H9 (cell line): Measurements from ENCODE around the gene FHOD1. TPM values are rescaled to one million over a fixed set of nuclear protein-coding genes. Genes with fewer than 3 reads are reported as not detected.
A peak's percentile ranks its signal among the peaks of the same experiment; 100 is the strongest.

ENCODE experiments used
- DNase-seq: peaks from one replicate; pipeline ENCODE4 v3.0.0-alpha.2; 2017
- H2AFZ ChIP-seq: one replicate; pipeline ENCODE4 v1.6.1; 2013; ENCODE audit warnings: mild to moderate bottlenecking, low read length, control low read depth, moderate library complexity
- H2AK5ac ChIP-seq: 2 replicates; pipeline ENCODE4 v1.6.1; 2013; ENCODE audit warnings: low read length, control low read depth, mixed read lengths; ENCODE audit not compliant: insufficient read length
- H2BK120ac ChIP-seq: one replicate; pipeline ENCODE4 v1.6.1; 2013; ENCODE audit warnings: low read depth, mild to moderate bottlenecking, low read length, control low read depth, inconsistent platforms; ENCODE audit not compliant: poor library complexity, severe bottlenecking
- H2BK12ac ChIP-seq: 2 replicates; pipeline ENCODE4 v1.6.1; 2013; ENCODE audit warnings: low read length, control low read depth, mixed read lengths, low read depth; ENCODE audit not compliant: insufficient read length
- H2BK15ac ChIP-seq: 2 replicates; pipeline ENCODE4 v1.6.1; 2013; ENCODE audit warnings: low read depth, low read length, control low read depth
- H2BK20ac ChIP-seq: one replicate; pipeline ENCODE4 v1.6.1; 2013; ENCODE audit warnings: low read depth, mild to moderate bottlenecking, low read length, control low read depth, inconsistent platforms; ENCODE audit not compliant: poor library complexity, severe bottlenecking
- H2BK5ac ChIP-seq: 2 replicates; pipeline ENCODE4 v1.6.1; 2013; ENCODE audit warnings: low read length, control low read depth, mixed read lengths; ENCODE audit not compliant: insufficient read length
- H3K14ac ChIP-seq: 2 replicates; pipeline ENCODE4 v1.6.1; 2013; ENCODE audit warnings: low read length, control low read depth; ENCODE audit not compliant: insufficient read depth
- H3K18ac ChIP-seq: 2 replicates; pipeline ENCODE4 v1.6.1; 2013; ENCODE audit warnings: low read depth, mild to moderate bottlenecking, mixed read lengths, low read length, control low read depth; ENCODE audit not compliant: insufficient read length
- H3K23ac ChIP-seq: 2 replicates; pipeline ENCODE4 v1.6.1; 2013; ENCODE audit warnings: low read length, control low read depth, mixed read lengths, low read depth; ENCODE audit not compliant: insufficient read length
- H3K23me2 ChIP-seq: 2 replicates; pipeline ENCODE4 v1.6.1; 2013; ENCODE audit warnings: low read depth, mild to moderate bottlenecking, mixed read lengths, low read length, control low read depth; ENCODE audit not compliant: insufficient read length, poor library complexity, severe bottlenecking
- H3K27ac ChIP-seq: 2 replicates; pipeline ENCODE4 v1.5.1; 2013; ENCODE audit warnings: low read length, control low read depth, mixed read lengths, low read depth; ENCODE audit not compliant: insufficient read length
- H3K27me3 ChIP-seq: 2 replicates; pipeline ENCODE4 v1.6.1; 2013; ENCODE audit warnings: low read length, control low read depth, inconsistent platforms; ENCODE audit not compliant: insufficient read depth
- H3K4ac ChIP-seq: 2 replicates; pipeline ENCODE4 v1.6.1; 2013; ENCODE audit warnings: low read depth, mild to moderate bottlenecking, control low read depth, inconsistent platforms, low read length, moderate library complexity
- H3K4me1 ChIP-seq: 2 replicates; pipeline ENCODE4 v1.6.1; 2013; ENCODE audit warnings: low read length, control low read depth, inconsistent platforms; ENCODE audit not compliant: insufficient read depth
- H3K4me2 ChIP-seq: 2 replicates; pipeline ENCODE4 v1.6.1; 2013; ENCODE audit warnings: low read length, control low read depth, mixed read lengths; ENCODE audit not compliant: insufficient read length, insufficient read depth
- H3K56ac ChIP-seq: 2 replicates; pipeline ENCODE4 v1.6.1; 2013; ENCODE audit warnings: low read depth, mild to moderate bottlenecking, mixed read lengths, low read length, control low read depth; ENCODE audit not compliant: insufficient read length
- H3K79me1 ChIP-seq: 2 replicates; pipeline ENCODE4 v1.6.1; 2013; ENCODE audit warnings: low read depth, mild to moderate bottlenecking, moderate library complexity, low read length, control low read depth, inconsistent platforms; ENCODE audit not compliant: insufficient read depth, poor library complexity, severe bottlenecking
- H3K79me2 ChIP-seq: 2 replicates; pipeline ENCODE4 v1.6.1; 2013; ENCODE audit warnings: low read length, control low read depth, inconsistent platforms; ENCODE audit not compliant: insufficient read depth
- H3K9ac ChIP-seq: 2 replicates; pipeline ENCODE4 v1.6.1; 2013; ENCODE audit warnings: low read length, control low read depth, mixed read lengths; ENCODE audit not compliant: insufficient read length; ENCODE audit errors: extremely low read depth
- H3K9me3 ChIP-seq: one replicate; pipeline ENCODE4 v1.6.1; 2013; ENCODE audit warnings: low read depth, low read length, inconsistent platforms; ENCODE audit not compliant: control insufficient read depth
- H3T11ph ChIP-seq: one replicate; pipeline ENCODE4 v1.6.1; 2013; ENCODE audit warnings: mild to moderate bottlenecking, low read length, control low read depth, inconsistent platforms
- H4K20me1 ChIP-seq: one replicate; pipeline ENCODE4 v1.6.1; 2013; ENCODE audit not compliant: control insufficient read depth, insufficient read length, insufficient read depth
- H4K5ac ChIP-seq: 2 replicates; pipeline ENCODE4 v1.6.1; 2013; ENCODE audit warnings: low read depth, mild to moderate bottlenecking, mixed read lengths, low read length, control low read depth; ENCODE audit not compliant: insufficient read length
- H4K8ac ChIP-seq: replicated peaks from 2 replicates; pipeline ENCODE4 v1.6.1; 2013; ENCODE audit warnings: low read length, control low read depth, mixed read lengths, low read depth; ENCODE audit not compliant: insufficient read length
- H4K91ac ChIP-seq: 2 replicates; pipeline ENCODE4 v1.6.1; 2013; ENCODE audit warnings: low read depth, mild to moderate bottlenecking, moderate library complexity, mixed read lengths, low read length, control low read depth; ENCODE audit not compliant: insufficient read length
- H3K27ac Mint-ChIP-seq, 3 experiments: 2 replicates in 2 of 3; 3 replicates in 1 of 3; pipeline ENCODE4 v1.8.0; 2020 to 2021; ENCODE audit warnings: mixed read lengths in 3 of 3, mild to moderate bottlenecking in 1 of 3, moderate library complexity in 1 of 3
- H3K27me3 Mint-ChIP-seq: 2 replicates; pipeline ENCODE4 v1.8.0; 2021; ENCODE audit warnings: low read depth, mild to moderate bottlenecking, moderate library complexity, mixed read lengths
- H3K36me3 Mint-ChIP-seq, 3 experiments: 2 replicates in 2 of 3; 3 replicates in 1 of 3; pipeline ENCODE4 v1.8.0; 2020 to 2021; ENCODE audit warnings: low read depth in 3 of 3, mixed read lengths in 3 of 3; ENCODE audit not compliant: insufficient read depth in 1 of 3
- H3K4me1 Mint-ChIP-seq, 2 experiments: 2 replicates each; pipeline ENCODE4 v1.8.0; 2020; ENCODE audit warnings: mixed read lengths in 2 of 2
- H3K4me3 Mint-ChIP-seq, 2 experiments: 2 replicates in 1 of 2; 3 replicates in 1 of 2; pipeline ENCODE4 v1.8.0; 2020 to 2021; ENCODE audit warnings: mild to moderate bottlenecking in 2 of 2, mixed read lengths in 2 of 2, moderate library complexity in 1 of 2
- H3K9me3 Mint-ChIP-seq, 2 experiments: 2 replicates in 1 of 2; 3 replicates in 1 of 2; pipeline ENCODE4 v1.8.0; 2020; ENCODE audit warnings: mild to moderate bottlenecking in 2 of 2, mixed read lengths in 2 of 2, moderate library complexity in 1 of 2
- CTCF ChIP-seq: fragments of 200-600 bp; sonication (generic); conservative IDR thresholded peaks from 3 replicates; pipeline ENCODE4 v1.8.0; 2021; ENCODE audit warnings: antibody characterized with exemption, mild to moderate bottlenecking
- WGBS: extraction: QIAGEN DNeasy Blood & Tissue Kit; methylation state at CpG from one replicate; pipeline ENCODE4 v1.1.7; 2013; ENCODE audit warnings: missing lambda C conversion rate, low lambda C conversion rate, mixed read lengths; ENCODE audit not compliant: insufficient read length; ENCODE audit errors: extremely low coverage; 5-methylcytosine and 5-hydroxymethylcytosine counted together
- total RNA-seq: library from RNA; stranded (reverse); gene quantifications from 2 replicates; pipeline ENCODE4 v1.2.1, GENCODE V29; 2021

The FHOD1 gene
- total RNA-seq, 1 experiment from 2014 or later, result 67.0 TPM

DNA sequence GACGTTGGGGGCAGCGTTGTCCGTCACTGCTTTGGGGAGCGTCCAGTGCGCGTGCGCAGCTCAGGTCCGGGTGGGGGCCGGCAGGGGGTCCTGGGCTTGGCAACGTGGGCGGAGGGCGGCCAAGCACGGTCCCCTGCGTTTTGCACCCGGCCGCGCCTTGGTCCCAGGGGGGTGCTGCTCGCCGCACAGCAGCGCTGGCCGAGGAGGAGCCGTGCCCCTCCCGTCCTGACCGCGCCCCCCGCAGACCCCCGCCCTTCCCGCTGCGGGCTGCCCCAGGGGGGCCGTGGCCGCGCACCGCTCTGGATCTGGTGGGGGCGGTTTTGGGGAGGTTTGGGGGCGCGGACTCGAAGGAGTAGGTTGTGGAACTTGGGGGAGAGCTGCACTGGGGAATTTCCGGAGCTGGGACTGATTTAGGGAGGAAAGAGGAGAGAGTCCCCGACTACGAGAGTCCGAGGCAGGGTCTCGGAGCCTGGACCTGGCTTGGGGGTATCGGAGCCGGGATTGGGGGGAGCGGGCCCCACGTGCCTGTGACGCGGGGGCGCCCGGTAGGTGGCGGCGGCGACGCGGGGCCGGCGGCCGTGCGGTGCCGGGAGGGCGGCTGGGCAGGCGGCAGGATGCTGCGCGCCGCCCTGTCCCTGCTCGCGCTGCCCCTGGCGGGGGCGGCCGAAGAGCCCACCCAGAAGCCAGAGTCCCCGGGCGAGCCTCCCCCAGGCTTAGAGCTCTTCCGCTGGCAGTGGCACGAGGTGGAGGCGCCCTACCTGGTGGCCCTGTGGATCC lies 1.3 kb upstream of the FHOD1 start, which contains the start of gene SLC9A5:
SLC9A5 (plus strand) TSS at position 579 of the 777 bp plus-strand sequence; CDS start at position 615, 36 bp downstream.
- Histone ChIP-seq H3K27me3 (no peaks in the 10 kb centered on the region; the same call in 1 of the 2 replicates), H3K14ac (no peak within 1 kb of the TSS; the same call in 1 of the 2 replicates), H3K18ac (no peak within 1 kb of the TSS), H4K8ac (no peak within 1 kb of the TSS), H2BK15ac (no peak within 1 kb of the TSS), H2BK120ac (no peak within 1 kb of the TSS), H3K9me3 (no peaks in the 10 kb centered on the region), H3K23me2 (peaks cover 31% of the 10 kb centered on the region), H3K4me2 (peak within 1 kb of the TSS; percentile 65), H3K79me2 (no peaks in the 10 kb centered on the region; the same call in 1 of the 2 replicates), H2BK20ac (no peak within 1 kb of the TSS), H2AFZ (no peak within 1 kb of the TSS), H3K27ac (no peak within 1 kb of the TSS), H4K5ac (no peak within 1 kb of the TSS), H3K79me1 (no peaks in the 10 kb centered on the region), H2BK5ac (no peak within 1 kb of the TSS), H2BK12ac (no peak within 1 kb of the TSS), H3K4ac (no peak within 1 kb of the TSS), H3K23ac (no peak within 1 kb of the TSS), H2AK5ac (no peak within 1 kb of the TSS), H3K56ac (no peak within 1 kb of the TSS), H3K9ac (no peak within 1 kb of the TSS), H3T11ph (no peak within 1 kb of the TSS), H3K4me1 (peaks cover 4% of the 10 kb centered on the region; the same call in 1 of the 2 replicates), H4K91ac (no peak within 1 kb of the TSS), H4K20me1 (no peaks in the 10 kb centered on the region)
- H3K4me1 Mint-ChIP-seq, result peaks cover 32 to 39% of the 10 kb centered on the region in 2 experiments
- peak; percentile 20; the same call in 1 of the 3 replicates for TF ChIP-seq CTCF
- peaks cover 24% of the 10 kb centered on the region for H3K27me3 Mint-ChIP-seq
- DNase-seq, result peak; percentile 61
- no peaks in the 10 kb centered on the region for H3K9me3 Mint-ChIP-seq
- H3K27ac Mint-ChIP-seq, result peak within 1 kb of the TSS in 2 of 3 experiments; percentile 7 to 62; a peak in 2 of 7 replicates
- H3K4me3 Mint-ChIP-seq, result peak within 1 kb of the TSS; percentile 86 to 94
- peaks cover 0 to 2% (median 0%) of the 10 kb centered on the region in 3 experiments; a peak in 2 of 7 replicates for H3K36me3 Mint-ChIP-seq
- whole genome bisulfite sequencing, result no CpG with 5 or more reads among the region's 75 CpGs
